Skeletal muscle satellite cell (primary cell): ENCODE measurements around the gene ATP6AP2. TPM values are rescaled to one million over a fixed set of nuclear protein-coding genes. Genes with fewer than 3 reads are reported as not detected.

ENCODE experiments used
- H3K27me3 ChIP-seq: 2 replicates; pipeline ENCODE4 v1.7.0; 2013; ENCODE audit warnings: low read length; ENCODE audit not compliant: control insufficient read depth, insufficient read depth
- H3K36me3 ChIP-seq: 2 replicates; pipeline ENCODE4 v1.7.0; 2013; ENCODE audit warnings: mild to moderate bottlenecking, control low read depth, low read length; ENCODE audit not compliant: insufficient read depth
- H3K4me1 ChIP-seq: 2 replicates; pipeline ENCODE4 v1.7.0; 2013; ENCODE audit warnings: low read length; ENCODE audit not compliant: control insufficient read depth, insufficient read depth
- H3K4me2 ChIP-seq: 2 replicates; pipeline ENCODE4 v1.7.0; 2013; ENCODE audit warnings: mild to moderate bottlenecking, low read length
- H3K4me3 ChIP-seq: 2 replicates; pipeline ENCODE4 v1.7.0; 2013; ENCODE audit warnings: low read length
- H3K9ac ChIP-seq: 2 replicates; pipeline ENCODE4 v1.7.0; 2013; ENCODE audit warnings: mild to moderate bottlenecking, low read depth, low read length, moderate library complexity
- H3K9me3 ChIP-seq: replicated peaks from 2 replicates; pipeline ENCODE4 v1.7.0; 2013; ENCODE audit warnings: mild to moderate bottlenecking, control low read depth, low read length
- small RNA-seq: library from RNA; depleted of rRNA; stranded (forward); fragments of <200 nt; gene quantifications from one replicate; pipeline ENCODE3, GENCODE V24; 2012

ATP6AP2 gene

DNA sequence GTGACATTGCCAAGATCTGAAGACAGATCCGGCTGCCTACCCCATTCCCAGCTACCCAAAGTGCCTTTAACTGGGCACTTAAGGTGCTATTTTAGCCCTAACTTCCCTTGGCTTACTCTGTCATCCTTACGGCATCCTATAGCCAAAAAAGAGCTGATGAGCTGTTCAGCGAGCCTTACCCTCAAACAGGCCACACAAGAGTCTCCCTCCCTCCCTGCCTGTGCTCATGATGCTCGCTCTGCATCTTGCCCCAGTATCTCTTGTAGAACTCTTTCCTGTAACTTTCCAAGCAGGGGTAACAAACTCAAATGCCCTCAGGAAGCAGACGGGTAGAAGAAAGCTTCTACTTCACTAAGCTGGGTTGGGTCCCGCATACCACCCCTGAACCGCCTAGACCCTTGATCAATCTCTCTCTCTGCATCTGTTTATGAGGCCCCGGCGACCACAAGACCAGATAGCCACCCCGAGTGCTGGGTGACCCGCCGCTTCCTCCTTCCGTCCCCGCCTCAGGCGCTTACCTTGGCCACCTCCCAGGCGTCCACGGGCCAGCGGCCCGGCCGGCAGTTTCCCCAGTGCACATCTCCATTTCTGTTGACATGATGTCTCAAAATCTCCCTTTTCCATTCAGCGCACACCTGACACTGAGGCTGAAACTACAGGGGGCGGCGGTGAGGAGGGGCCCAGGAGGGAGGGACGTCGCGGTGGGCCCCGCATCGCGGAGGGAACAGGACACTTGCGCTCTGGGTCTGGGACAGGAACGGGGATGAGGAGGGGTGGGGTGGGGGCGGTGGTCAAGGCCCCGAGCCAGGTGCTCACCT lies 65.9 kb downstream of the ATP6AP2 start:
- Histone ChIP-seq H3K27me3 (no peaks in the 10 kb centered on the region), H3K36me3 (peaks cover 8% of the 10 kb centered on the region), H3K4me1 (peaks cover 14% of the 10 kb centered on the region), H3K4me2 (peak overlapping the region; percentile 79), H3K4me3 (peak overlapping the region; percentile 90), H3K9me3 (no peaks in the 10 kb centered on the region), H3K9ac (peak overlapping the region; percentile 81)

DNA sequence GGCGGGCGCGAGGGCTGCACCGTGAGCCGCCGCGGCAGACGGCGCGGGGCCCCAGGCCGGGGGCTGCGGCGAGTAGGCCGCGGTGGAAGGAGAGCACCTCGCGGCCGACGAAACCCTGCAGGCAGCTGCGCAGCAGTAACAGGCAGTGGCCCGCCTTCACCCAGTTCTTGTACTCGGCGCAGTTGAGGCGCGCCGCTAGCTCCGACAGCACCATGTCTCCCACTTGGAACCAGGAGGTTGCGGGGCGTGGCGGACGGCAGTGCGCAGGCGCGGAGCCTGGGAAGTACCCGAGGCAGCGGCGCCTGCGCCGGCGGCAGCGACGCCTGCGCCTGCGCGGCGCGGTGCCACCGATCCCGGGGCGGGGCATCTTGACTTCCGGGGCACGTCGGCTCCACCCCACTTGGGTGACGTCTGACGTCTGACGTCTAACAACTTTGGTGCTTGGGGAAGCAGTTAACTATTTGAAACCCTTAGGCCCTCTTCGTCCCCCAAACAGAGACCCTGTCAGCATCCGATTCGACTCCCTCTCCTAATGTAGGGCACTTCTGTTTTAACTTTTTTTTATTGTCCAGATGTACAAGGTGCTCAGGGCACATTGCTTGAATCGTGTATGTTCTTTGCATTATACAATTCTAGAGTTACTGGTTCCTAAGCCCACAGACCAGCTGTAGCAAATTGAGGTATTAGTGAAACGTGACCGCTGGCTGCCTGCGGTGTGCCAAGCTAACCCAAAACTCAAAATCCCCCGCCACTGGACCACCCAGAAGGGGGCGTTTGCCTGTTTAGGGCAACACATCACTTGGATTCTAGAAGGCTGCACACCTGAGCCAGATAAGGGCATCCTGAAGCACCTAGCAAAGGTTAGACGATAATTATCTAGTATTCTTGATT lies 66.8 kb downstream of the ATP6AP2 start, which contains the start of gene CXorf38:
CXorf38 (minus strand) TSS at position 255 of the 891 bp plus-strand sequence; CDS start at position 214, 41 bp downstream.
- H3K27me3 ChIP-seq: no peaks in the 10 kb centered on the region
- H3K9me3 ChIP-seq: no peaks in the 10 kb centered on the region
- H3K9ac ChIP-seq: peak within 1 kb of the TSS; percentile 81
- H3K4me1 ChIP-seq: peaks cover 14% of the 10 kb centered on the region
- peak within 1 kb of the TSS; percentile 79 for H3K4me2 ChIP-seq
- peak within 1 kb of the TSS; percentile 90 for H3K4me3 ChIP-seq
- no peaks in the 10 kb centered on the region for H3K36me3 ChIP-seq

- Histone ChIP-seq H3K4me2 (no peak overlapping the region), H3K27me3 (no peaks in the 10 kb centered on the region), H3K9me3 (no peaks in the 10 kb centered on the region), H3K4me3 (no peak overlapping the region), H3K4me1 (peaks cover 5% of the 10 kb centered on the region), H3K9ac (no peak overlapping the region), H3K36me3 (no peaks in the 10 kb centered on the region)
These were observed 71.0 kb downstream of the ATP6AP2 start for GRCh38 chrX:40651620-40652223.

DNA sequence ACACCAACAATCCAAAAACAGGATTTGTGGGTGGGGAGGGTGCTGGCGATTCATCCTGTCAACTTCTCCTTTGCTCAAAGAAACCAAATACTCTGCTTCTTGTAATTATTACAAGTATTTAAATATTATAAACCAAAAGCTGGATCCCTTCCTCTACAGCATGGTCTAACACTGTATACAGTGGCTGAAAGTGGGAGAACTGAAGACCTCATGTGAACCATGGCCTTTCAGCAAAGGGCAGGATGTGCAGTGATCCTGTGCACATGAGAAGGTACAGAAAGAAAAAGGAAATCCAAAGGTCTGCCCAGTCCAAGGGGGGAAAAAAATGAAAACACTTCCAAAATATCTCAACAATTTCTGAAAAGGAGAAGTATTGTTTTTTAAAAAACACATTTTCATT lies 71.9 kb downstream of the ATP6AP2 start:
- Histone ChIP-seq H3K27me3 (no peaks in the 10 kb centered on the region), H3K9me3 (no peaks in the 10 kb centered on the region), H3K4me3 (no peak overlapping the region), H3K4me2 (no peak overlapping the region), H3K4me1 (peaks cover 4% of the 10 kb centered on the region), H3K36me3 (no peaks in the 10 kb centered on the region), H3K9ac (no peak overlapping the region)

DNA sequence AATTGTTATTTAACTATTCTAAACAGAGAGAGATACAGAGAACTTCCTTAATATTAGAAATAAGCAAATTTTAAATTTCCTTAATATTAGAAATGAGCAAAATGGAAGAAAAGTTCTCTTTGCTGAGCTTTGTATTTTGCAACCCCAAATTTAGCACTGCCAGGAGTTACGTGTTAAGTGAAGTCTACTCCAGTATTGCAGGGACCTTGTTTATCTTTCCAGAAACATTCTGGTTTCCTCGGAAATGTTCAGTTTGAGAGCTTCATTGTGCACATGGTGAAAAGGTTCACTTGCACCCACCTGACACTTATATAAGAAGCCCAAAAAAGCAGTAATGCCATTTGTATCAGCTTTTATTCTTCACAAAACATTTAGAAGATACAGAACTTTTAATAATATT lies 72.8 kb downstream of the ATP6AP2 start:
- no peak overlapping the region for H3K9ac ChIP-seq
- no peaks in the 10 kb centered on the region for H3K27me3 ChIP-seq
- H3K4me2 ChIP-seq: no peak overlapping the region
- H3K4me3 ChIP-seq: no peak overlapping the region
- no peaks in the 10 kb centered on the region for H3K4me1 ChIP-seq
- no peaks in the 10 kb centered on the region for H3K36me3 ChIP-seq
- H3K9me3 ChIP-seq: no peaks in the 10 kb centered on the region

Small RNA genes lying within 50 kb of the gene (small RNA-seq; reads per million reads assigned to genes)
- not detected for gene RNU7-164P
